Measurements from ENCODE around the gene TCHP.

TCHP gene

DNA sequence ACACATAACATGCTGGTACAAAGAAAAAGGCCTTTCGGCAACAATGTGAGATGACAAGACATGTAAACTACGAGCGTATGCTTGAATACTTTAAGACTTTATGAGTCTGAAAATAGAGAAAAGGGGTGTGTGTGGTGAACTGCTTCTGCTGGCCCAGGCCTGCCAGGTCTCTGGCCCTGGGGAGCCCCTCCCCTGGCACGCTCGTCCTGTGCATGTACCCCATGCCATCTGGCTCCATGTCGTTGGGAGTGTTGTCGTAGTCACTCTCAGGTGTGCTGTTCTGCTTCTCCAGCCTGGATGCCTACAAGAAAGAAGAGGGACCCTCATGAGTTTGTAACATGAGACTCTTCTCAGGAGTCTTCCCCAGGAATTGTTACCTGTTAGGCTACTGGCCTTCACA is 38.9 kb downstream of the TCHP start:
- TF ChIP-seq, protein P1, sequence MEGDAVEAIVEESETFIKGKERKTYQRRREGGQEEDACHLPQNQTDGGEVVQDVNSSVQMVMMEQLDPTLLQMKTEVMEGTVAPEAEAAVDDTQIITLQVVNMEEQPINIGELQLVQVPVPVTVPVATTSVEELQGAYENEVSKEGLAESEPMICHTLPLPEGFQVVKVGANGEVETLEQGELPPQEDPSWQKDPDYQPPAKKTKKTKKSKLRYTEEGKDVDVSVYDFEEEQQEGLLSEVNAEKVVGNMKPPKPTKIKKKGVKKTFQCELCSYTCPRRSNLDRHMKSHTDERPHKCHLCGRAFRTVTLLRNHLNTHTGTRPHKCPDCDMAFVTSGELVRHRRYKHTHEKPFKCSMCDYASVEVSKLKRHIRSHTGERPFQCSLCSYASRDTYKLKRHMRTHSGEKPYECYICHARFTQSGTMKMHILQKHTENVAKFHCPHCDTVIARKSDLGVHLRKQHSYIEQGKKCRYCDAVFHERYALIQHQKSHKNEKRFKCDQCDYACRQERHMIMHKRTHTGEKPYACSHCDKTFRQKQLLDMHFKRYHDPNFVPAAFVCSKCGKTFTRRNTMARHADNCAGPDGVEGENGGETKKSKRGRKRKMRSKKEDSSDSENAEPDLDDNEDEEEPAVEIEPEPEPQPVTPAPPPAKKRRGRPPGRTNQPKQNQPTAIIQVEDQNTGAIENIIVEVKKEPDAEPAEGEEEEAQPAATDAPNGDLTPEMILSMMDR (conservative IDR thresholded peaks at IDR 0.05; ENCODE audit: low read length), result no peak
- H3K4me3 ChIP-seq (ENCODE audit: low read length), result no peak overlapping the region
- no peak for DNase-seq (ENCODE audit: low read depth)

DNA sequence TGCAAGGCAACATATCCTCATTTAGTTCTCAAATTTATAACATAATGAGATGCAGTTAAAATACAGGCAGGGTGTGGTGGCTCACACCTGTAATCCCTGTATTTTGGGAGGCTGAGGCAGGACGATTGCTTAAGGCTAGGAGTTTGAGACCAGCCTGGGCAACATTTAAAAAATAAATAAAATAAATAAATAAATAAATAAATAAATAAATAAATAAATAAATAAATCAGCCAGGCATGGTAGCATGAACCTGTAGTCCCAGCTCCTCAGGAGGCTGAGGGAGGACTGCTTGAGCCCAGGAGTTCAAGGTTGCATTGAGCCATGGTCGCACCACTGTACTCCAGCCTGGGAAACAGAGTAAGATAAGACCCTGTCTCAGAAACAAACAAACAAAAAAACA is 39.4 kb downstream of the TCHP start:
- no peak for DNase-seq (ENCODE audit: low read depth)
- TF ChIP-seq, protein P1 (conservative IDR thresholded peaks at IDR 0.05; ENCODE audit: low read length), result no peak
- no peak overlapping the region for H3K4me3 ChIP-seq (ENCODE audit: low read length)

DNA sequence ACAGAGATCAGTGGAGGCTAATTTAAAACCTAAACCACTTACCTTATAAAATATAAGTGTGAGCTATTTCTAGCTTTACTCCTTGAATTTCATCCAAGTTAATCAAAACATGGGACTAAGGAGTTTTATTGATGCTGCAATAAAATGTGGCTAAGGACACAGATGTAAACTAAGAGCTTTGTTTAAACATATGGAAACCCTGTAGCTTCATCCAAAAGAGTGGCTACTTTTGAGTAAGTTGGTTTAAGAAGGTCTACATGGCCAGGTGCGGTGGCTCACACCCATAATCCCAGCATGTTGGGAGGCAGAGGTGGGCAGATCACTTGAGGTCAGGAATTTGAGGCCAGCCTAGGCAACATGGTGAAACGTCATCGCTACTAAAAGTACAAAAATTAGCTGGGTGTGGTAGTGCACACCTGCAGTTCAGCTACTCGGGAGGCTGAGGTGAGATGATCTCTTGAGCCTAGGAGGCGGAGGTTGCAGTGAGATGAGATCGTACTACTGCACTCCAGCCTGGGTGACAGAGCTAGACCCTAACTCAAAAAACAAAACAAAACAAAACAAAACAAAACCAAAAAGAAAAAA is 40.4 kb downstream of the TCHP start:
- no peak for DNase-seq (ENCODE audit: low read depth)
- TF ChIP-seq, protein P1 (conservative IDR thresholded peaks at IDR 0.05; ENCODE audit: low read length), result no peak

DNA sequence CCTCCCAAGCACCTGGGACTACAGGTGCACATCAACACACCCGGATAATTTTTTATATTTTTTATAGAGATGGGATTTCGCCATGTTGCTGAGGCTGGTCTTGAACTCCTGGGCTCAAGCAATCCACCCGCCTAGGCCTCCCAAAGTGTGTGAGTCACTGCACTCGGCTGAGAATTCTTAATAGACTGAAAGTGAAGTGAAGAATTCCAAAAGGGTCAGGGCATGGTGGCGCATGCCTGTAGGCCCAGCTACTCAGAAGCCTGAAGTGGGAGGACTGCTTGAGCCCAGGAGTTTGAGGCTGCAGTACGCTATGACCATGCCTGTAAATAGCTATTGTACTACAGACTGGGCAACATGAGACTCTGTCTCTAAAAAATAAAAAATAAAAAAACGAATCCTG is 43.7 kb downstream of the TCHP start:
- no peak for DNase-seq (ENCODE audit: low read depth)
- TF ChIP-seq, protein P1 (conservative IDR thresholded peaks at IDR 0.05; ENCODE audit: low read length), result no peak
- no peak overlapping the region for H3K4me3 ChIP-seq (ENCODE audit: low read length)

More for the DNA sequence above, 40.4 kb downstream of the TCHP start:
- H3K4me3 ChIP-seq (ENCODE audit: low read length), result no peak overlapping the region

DNA sequence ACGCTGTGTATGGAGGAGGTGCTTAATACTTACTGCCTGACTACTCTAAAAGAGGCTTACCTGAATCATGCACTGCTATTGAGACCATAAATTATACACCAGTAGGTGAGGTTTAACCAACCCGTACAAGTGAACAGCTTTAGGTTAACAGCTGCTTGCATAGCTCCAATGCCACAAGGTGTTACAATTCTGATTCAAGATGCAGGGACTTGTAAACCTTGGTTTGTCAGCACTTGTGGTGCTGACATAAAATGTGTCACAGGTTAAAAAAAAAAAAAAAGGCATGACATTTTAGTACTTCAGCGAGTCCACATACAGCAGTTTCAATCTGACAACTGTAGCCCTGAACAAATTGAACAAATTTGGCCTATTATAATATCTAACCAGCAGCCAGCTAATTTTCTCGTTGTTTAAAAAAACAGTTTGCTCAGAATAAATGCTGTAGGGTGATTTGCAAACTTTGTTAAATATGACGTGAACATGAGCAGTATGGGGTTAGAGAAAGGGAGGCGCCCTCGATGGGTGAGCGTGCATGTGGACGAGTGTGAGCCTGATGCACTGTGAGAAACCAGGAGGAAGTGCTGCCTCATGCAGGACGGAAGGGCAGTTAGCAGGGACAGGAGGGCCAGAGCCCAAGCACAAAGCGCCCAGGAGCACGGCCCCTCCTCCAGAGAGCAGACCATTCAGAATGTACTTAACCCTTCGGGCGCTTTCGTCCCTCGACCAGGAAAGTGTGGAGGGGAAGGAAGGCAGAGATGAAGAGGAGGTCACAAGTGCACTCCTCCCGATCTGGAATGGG is 44.7 kb downstream of the TCHP start:
- DNase-seq (ENCODE audit: low read depth), result peak; percentile 34
- TF ChIP-seq, protein P1 (conservative IDR thresholded peaks at IDR 0.05; ENCODE audit: low read length), result no peak
- H3K4me3 ChIP-seq (ENCODE audit: low read length), result no peak overlapping the region

DNA sequence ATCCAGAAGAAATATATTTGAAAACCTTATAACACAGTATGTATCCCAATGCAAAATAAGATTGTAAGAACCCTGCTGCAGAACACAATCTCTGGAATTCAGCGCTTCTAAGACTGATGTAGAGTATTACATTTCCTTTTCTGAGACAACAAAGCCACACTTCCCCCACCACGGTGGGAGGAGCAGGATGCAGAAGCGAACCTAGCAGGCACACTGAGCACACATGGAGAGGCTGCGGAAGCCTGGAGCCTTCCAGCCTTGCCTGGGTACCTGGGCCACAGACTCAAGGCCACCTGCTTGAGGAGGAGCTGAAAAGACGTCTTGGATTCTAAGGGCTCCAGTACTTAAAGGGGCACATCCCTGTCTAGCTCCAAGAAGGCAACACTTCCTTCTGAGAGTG is 46.4 kb downstream of the TCHP start:
- TF ChIP-seq, protein P1 (conservative IDR thresholded peaks at IDR 0.05; ENCODE audit: low read length), result no peak
- no peak overlapping the region for H3K4me3 ChIP-seq (ENCODE audit: low read length)
- DNase-seq (ENCODE audit: low read depth), result peak; percentile 21

DNA sequence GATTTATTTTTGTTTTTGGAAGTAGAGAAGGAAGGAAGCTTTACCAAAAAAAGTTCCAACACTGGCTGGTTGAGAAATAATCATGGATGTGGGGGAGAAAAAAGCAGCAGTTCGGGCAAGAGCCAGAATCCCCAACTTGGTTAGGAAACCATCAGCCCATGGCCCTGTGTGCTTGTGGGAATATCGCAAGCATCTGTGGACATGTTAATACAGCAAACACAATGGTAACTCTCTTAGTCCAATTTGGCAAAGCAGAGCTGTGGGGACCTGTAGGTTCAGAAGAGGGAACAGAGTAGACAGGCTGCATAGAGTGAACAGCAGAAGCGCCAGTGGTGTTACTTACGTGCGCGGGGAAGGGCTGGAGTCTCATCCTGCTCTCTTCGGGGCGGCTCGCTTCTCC is 46.8 kb downstream of the TCHP start:
- peak; percentile 33 for DNase-seq (ENCODE audit: low read depth)
- TF ChIP-seq, protein P1 (conservative IDR thresholded peaks at IDR 0.05; ENCODE audit: low read length), result no peak
- H3K4me3 ChIP-seq (ENCODE audit: low read length), result no peak overlapping the region
